ENCODE results near the gene SCGB1C2.

DNA sequence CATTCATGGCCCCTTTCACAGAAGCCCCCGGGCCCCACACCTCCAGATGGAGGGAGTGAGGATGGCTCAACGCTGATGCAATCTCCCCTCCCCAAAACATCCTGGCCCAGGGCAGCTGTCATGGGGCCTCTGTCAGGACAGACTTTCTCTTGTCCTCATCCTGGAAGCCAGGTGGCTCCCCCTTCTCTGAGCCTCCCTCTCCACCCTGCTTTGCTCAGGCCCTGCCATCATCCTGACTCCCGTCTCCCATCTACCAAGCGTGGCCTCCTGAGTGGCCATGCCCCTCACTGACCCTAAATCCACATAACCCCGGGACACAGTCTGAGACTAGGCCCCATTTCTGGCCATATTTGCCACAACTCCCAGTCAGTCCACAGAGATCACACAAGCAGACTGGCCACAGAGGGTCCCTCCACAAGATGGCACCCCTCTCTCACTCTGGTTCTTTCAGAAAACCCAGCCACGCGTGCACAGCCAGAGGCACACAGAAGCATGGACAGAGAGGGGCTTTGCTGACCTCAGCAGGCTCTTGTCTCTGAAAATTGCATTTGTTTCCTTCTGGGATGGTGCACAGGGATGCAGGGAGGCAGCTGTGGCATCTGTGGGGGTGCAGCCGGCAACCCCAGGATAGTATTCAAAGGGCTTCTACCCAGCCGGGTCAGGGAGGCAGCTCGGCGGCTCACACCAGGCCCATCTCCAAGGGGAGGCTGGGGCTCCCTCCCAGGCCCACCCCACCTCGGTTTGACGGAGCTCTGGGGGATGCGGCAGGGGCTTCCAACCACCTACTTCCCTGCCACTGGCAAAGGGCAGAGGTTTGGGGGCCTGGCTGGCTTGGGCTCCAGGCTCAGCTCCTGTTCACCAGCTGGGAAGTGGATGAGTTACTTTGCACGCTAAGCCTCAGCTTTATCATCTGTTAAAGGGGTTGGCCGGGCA lies 27.2 kb downstream of the SCGB1C2 start:
- TF ChIP-seq EZH2 (IDR thresholded peaks at IDR 0.05; ENCODE audit: borderline replicate concordance, low read depth, low read length, severe bottlenecking), result no peak
- no peak for TF ChIP-seq MYC (IDR thresholded peaks at IDR 0.05; ENCODE audit: low read depth, low read length)
- TF ChIP-seq CTCF (IDR thresholded peaks at IDR 0.05; ENCODE audit: extremely low read depth in 1 of 2, insufficient read depth in 1 of 2, low read depth in 1 of 2, low read length in 2 of 2), result peak; percentile 65 to 83
- TF ChIP-seq, protein P1, sequence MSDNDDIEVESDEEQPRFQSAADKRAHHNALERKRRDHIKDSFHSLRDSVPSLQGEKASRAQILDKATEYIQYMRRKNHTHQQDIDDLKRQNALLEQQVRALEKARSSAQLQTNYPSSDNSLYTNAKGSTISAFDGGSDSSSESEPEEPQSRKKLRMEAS (IDR thresholded peaks at IDR 0.05; ENCODE audit: insufficient read depth, insufficient read length), result no peak
- no peak for TF ChIP-seq POLR2A (IDR thresholded peaks at IDR 0.05; ENCODE audit: low read depth, low read length)
- no peak for TF ChIP-seq FOS (IDR thresholded peaks at IDR 0.05; ENCODE audit: borderline replicate concordance, insufficient read depth, low read length)
- TF ChIP-seq POLR2AphosphoS5 (IDR thresholded peaks at IDR 0.05; ENCODE audit: insufficient read depth, low read depth, low read length), result no peak
- no peak for TF ChIP-seq GATA2 (IDR thresholded peaks at IDR 0.05; ENCODE audit: insufficient read depth, insufficient read length, low read depth, low read length)
